Psoas muscle (tissue), 8 donors: ENCODE measurements around the gene HINFP. TPM values are rescaled to one million over a fixed set of nuclear protein-coding genes. Genes with fewer than 3 reads are reported as not detected.
A peak's percentile ranks its signal among the peaks of the same experiment; 100 is the strongest.
"Not testable (repeated sequence)": the region's sequence is repeated elsewhere in the genome, so short reads cannot be mapped to it uniquely, and the experiment has no call there.

Source experiments
- ATAC-seq, 4 donors: fragments of 200-7000 bp; cut with Tn5 transposase; one replicate each; pipeline ENCODE4 v1.9.1; 2020; ENCODE audit warnings: moderate library complexity in 3 of 4, mild to moderate bottlenecking in 2 of 4
- DNase-seq, 2 donors: peaks; one replicate each; pipeline ENCODE4 v3.0.0-alpha.2; 2020
- H3K27ac ChIP-seq: fragments of 200-600 bp; one replicate; pipeline ENCODE4 v1.8.0; 2022
- H3K27me3 ChIP-seq, 3 donors: fragments of 200-600 bp in 1 of 3; one replicate each; pipeline versions ENCODE4 v1.6.1 to v1.8.0; 2013 to 2022; ENCODE audit warnings: low read length in 2 of 3, mild to moderate bottlenecking in 2 of 3, moderate library complexity in 1 of 3; ENCODE audit not compliant: insufficient read depth in 3 of 3
- H3K36me3 ChIP-seq, 2 donors: fragments of 200-600 bp in 1 of 2; one replicate each; pipeline versions ENCODE4 v1.6.1 to v1.8.0; 2013 to 2022; ENCODE audit warnings: low read depth in 1 of 2, mild to moderate bottlenecking in 1 of 2, moderate library complexity in 1 of 2; ENCODE audit not compliant: insufficient read depth in 1 of 2
- H3K4me1 ChIP-seq: fragments of 200-600 bp; one replicate; pipeline ENCODE4 v1.8.0; 2022
- H3K4me3 ChIP-seq: fragments of 200-600 bp; one replicate; pipeline ENCODE4 v1.8.0; 2022; ENCODE audit warnings: mild to moderate bottlenecking
- H3K9me3 ChIP-seq: fragments of 200-600 bp; one replicate; pipeline ENCODE4 v1.8.0; 2022
- WGBS, 3 donors: extraction: QIAGEN DNeasy Blood & Tissue Kit; methylation state at CpG; one replicate each; pipeline versions ENCODE4 v1.1.6 to v1.1.7; 2013; 5-methylcytosine and 5-hydroxymethylcytosine counted together
- intact Hi-C, 2 donors: fragments of 100-400 bp; cut with DNase I; formaldehyde crosslinking; loops; one replicate each; pipeline versions ENCODE4 v1.11.0 to v1.14.2; 2022
- polyA plus RNA-seq, 3 donors: library from polyadenylated mRNA; stranded (reverse); fragments of 200-250 nt; gene quantifications; one replicate each; pipeline ENCODE4 v1.2.3, GENCODE V29; 2013
- total RNA-seq, 4 donors: library from RNA; stranded (reverse); fragmentation: NEBNext Ultra II Directional in 2 of 4; extraction: Animal tissue kit (Norgen Biotek cat#: 25700) in 2 of 4; gene quantifications; one replicate each; pipeline versions ENCODE4 v1.2.1 to v1.2.4, GENCODE V29; 2021 to 2023
- TF ChIP-seq, protein P1 (sequence below): fragments of 200-600 bp; IDR thresholded peaks from one replicate; pipeline ENCODE4 v1.8.0; 2022; ENCODE audit warnings: antibody characterized with exemption
- donor health status: healthy with polysubstance abuse.
- donor health status: DM: no; HTN: no; CAD: no; lungs with moderate emphysema.
- donor health status: Bipolar disorder and iron deficiency.
- donor health status: healthy.
- donor health status: DM: yes; HTN: yes; CAD: no.
- donor health status: DM: no; HTN: no; CAD: no.
- donor health status: DM: no; HTN: no; CAD: no.
- donor health status: DM: yes; HTN: yes; CAD: no.

Gene HINFP
- total and polyA plus RNA-seq, 7 donors = 8.3 to 20.6 (median 12.7) TPM

DNA sequence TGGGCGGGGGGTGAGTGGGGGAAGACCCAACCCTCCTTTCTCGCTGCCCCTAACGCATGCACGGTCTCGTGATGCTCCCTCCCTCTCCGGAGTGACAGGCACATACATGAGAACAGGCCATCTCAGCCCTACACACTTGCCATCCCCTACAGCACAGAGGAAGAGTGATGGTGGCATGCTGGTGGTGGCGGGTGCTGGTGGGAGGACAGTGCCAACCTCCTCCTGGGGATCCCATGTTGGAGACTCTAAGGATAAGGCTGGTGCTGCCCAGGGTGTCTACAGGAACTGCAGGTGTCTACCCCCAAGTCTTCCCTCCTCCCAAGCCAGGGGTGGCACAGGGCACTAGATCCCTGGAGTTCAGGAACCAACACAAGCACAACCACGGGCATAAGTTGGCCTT, 40.5 kb downstream of the HINFP start:
- H3K4me1 ChIP-seq = no peaks in the 10 kb centered on the region
- H3K27me3 ChIP-seq = no peaks in the 10 kb centered on the region
- no peak overlapping the region for H3K27ac ChIP-seq
- H3K9me3 ChIP-seq = no peaks in the 10 kb centered on the region
- intact Hi-C loops = loop anchor here in 1 of 2 donors (10.0 kb wide), 1 partner anchor 313 kb away; no protein-coding TSS in a partner anchor
- no peak for DNase-seq
- 78 to 81% (median 78%) methylated on average over 8 of the region's 8 CpGs for WGBS, 3 donors
- TF ChIP-seq, protein P1, sequence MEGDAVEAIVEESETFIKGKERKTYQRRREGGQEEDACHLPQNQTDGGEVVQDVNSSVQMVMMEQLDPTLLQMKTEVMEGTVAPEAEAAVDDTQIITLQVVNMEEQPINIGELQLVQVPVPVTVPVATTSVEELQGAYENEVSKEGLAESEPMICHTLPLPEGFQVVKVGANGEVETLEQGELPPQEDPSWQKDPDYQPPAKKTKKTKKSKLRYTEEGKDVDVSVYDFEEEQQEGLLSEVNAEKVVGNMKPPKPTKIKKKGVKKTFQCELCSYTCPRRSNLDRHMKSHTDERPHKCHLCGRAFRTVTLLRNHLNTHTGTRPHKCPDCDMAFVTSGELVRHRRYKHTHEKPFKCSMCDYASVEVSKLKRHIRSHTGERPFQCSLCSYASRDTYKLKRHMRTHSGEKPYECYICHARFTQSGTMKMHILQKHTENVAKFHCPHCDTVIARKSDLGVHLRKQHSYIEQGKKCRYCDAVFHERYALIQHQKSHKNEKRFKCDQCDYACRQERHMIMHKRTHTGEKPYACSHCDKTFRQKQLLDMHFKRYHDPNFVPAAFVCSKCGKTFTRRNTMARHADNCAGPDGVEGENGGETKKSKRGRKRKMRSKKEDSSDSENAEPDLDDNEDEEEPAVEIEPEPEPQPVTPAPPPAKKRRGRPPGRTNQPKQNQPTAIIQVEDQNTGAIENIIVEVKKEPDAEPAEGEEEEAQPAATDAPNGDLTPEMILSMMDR = no peak
- no peaks in the 10 kb centered on the region for H3K36me3 ChIP-seq
- no peak overlapping the region for H3K4me3 ChIP-seq
- ATAC-seq = no peak

DNA sequence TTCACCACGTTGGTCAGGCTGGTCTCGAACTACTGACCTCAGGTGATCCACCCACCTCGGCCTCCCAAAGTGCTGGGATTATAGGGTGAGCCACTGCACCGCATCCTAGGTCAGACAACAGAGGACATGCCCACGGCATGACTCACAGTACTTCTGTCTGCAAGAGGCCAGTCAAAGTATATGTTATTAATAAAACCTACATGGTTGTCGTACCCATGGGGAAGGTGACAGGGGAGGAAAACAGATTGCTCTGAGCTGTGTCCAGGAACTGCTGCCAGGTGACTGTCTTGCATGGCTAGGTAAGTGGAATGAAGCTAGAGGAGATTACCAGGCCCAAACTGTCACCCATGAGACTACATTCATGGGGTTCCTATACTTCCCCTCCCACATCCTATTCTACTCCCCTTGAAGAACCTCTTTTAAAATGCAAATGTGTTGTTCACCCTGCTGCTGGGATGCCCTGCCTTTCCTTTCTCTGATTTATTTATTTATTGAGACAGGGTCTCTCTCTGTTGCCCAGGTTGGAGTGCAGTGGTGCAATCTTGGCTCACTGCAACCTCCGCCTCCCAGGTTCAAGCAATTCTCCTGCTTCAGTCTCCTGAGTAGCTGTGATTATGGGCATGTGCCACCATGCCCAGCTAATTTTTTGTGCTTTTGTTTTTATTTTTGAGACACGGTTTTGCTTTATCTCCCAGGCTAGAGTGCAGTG, 45.1 kb downstream of the HINFP start:
- 51 to 80% (median 77%) methylated on average over 8 of the region's 8 CpGs for WGBS, 3 donors
- H3K27ac ChIP-seq = no peak overlapping the region

DNA sequence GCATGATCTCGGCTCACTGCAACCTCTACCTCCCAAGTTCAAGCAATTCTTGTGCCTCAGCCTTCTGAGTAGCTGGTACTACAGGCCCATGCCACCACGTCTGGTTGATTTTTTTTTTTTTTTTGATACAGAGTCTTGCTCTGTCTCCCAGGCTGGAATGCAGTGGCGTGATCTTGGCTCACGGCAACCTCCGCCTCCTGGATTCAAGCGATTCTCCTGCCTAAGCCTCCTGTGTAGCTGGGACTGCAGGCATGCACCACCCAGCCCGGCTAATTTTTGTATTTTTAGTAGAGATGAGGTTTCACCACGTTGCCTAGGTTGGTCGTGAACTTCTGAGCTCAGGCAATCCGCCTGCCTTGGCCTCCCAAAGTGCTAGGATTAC, 45.7 kb downstream of the HINFP start:
- peak in 1 of 2 donors; percentile 25 for DNase-seq

More for the DNA sequence above, 45.1 kb downstream of the HINFP start:
- TF ChIP-seq, protein P1 = no peak
- intact Hi-C loops = loop anchor here in 1 of 2 donors (10.0 kb wide), 1 partner anchor 308 kb away; no protein-coding TSS in a partner anchor
- peaks cover 0 to 4% of the 10 kb centered on the region in 2 donors for H3K36me3 ChIP-seq
- DNase-seq (peak in 1 of 2 donors; percentile 15), ATAC-seq (peak in 1 of 4 donors; percentile 21)
- no peak overlapping the region for H3K4me3 ChIP-seq
- no peaks in the 10 kb centered on the region for H3K27me3 ChIP-seq
- no peaks in the 10 kb centered on the region for H3K9me3 ChIP-seq
- H3K4me1 ChIP-seq = peaks cover 4% of the 10 kb centered on the region

DNA sequence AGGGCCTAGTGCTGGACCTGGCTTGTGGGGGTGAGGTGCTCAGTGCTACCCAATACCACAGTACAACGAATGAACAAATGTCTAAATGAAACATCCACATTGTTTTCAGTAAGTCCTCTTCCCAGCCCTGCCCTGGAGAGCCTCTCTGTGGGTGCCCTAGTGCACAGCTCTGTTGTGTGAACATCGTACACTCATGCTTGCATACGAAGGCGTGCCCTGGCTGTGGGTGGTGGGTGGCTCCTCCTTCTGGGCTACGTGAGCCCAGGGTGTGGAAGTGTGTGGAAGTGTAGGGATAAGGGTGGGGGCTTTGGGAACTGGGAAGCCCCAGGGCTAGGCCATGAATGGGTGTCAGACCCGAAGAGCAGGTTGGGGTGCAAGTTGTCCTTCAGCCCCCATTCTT, 46.6 kb downstream of the HINFP start:
- peak overlapping the region; percentile 95 for H3K4me3 ChIP-seq
- no peak overlapping the region for H3K27ac ChIP-seq
- peaks cover 4% of the 10 kb centered on the region for H3K4me1 ChIP-seq
- no peaks in the 10 kb centered on the region for H3K9me3 ChIP-seq
- no peaks in the 10 kb centered on the region for H3K27me3 ChIP-seq
- 68 to 70% (median 68%) methylated on average over 6 of the region's 6 CpGs for WGBS, 3 donors
- TF ChIP-seq, protein P1 = no peak
- no peak for ATAC-seq
- DNase-seq = no peak
- intact Hi-C loops = loop anchor here in 1 of 2 donors (1.0 to 10.0 kb wide), 2 partner anchors 29 to 307 kb away; no protein-coding TSS in a partner anchor
- H3K36me3 ChIP-seq = peaks cover 0 to 16% of the 10 kb centered on the region in 2 donors

More for the DNA sequence above, 45.7 kb downstream of the HINFP start:
- not testable (repeated sequence) for H3K9me3 ChIP-seq, H3K27ac ChIP-seq, H3K4me1 ChIP-seq, H3K36me3 ChIP-seq, H3K27me3 ChIP-seq, ATAC-seq, H3K4me3 ChIP-seq
- WGBS, 3 donors = 53 to 83% (median 62%) methylated on average over 10 of the region's 10 CpGs
- intact Hi-C loops = loop anchor here in 1 of 2 donors (10.0 kb wide), 1 partner anchor 308 kb away; no protein-coding TSS in a partner anchor

DNA sequence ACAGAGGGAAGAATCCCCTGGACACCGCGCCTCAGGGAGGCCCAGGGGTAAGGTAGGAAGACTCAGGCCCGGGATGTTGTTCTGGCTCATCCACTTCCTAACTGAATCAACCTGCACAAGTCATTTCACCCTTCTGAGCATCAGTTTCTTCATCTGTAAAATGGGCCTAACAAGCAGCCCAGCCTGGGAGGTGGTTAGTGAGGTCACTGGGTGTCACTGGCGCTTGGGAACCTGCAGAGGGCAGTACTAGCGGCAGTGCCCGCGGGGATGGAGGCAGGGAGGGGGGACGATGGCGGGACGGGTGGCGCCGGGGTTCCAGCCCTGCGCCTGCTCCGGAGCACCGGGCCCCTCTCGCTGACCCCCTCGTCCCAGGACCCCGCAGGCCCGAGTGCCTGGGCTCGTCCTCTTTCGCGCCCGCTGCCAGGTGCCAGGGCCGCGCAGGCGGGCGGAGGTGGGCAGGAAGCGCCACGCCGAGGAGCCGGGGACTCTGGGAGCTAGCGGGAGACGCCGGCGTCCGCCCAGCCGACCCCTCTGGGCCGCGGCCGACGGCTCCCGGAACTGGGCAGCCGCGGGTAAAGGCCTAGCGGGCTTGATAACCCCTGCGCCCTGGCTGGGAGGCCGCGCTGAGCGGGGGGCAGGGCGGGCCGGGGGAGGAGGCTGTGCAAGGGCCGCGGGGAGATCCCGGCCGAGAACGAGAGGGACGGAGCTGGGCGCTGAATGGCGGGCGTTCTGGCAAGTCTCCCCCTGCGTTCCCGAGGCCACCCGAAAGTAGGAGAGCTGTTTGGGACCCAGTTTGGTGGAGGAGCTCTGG, 47.3 kb downstream of the HINFP start, which contains the start of gene NLRX1:
NLRX1 (plus strand) TSS at position 255 of the 811 bp plus-strand sequence. CDS start 2,679 bp downstream, outside the sequence.
- peak; percentile 86 to 92 for DNase-seq
- 4 to 6% (median 5%) methylated on average over 42 to 63 of the region's 63 CpGs for WGBS, 3 donors
- H3K4me3 ChIP-seq = peak within 1 kb of the TSS; percentile 95
- TF ChIP-seq, protein P1 = peak; percentile 82
- intact Hi-C loops = loop anchor here in 1 of 2 donors (1.0 to 10.0 kb wide), 2 partner anchors 29 to 306 kb away; no protein-coding TSS in a partner anchor
- H3K27ac ChIP-seq = peak within 1 kb of the TSS; percentile 96
- H3K9me3 ChIP-seq = no peaks in the 10 kb centered on the region
- peak; percentile 93 to 95 (median 94) for ATAC-seq
- peaks cover 0 to 23% of the 10 kb centered on the region in 2 donors for H3K36me3 ChIP-seq
- H3K4me1 ChIP-seq = peaks cover 4% of the 10 kb centered on the region
- H3K27me3 ChIP-seq = no peaks in the 10 kb centered on the region
